Progenitor cell of endocrine pancreas (in vitro differentiated cells): Measurements from ENCODE around the gene TAPT1. TPM values are rescaled to one million over a fixed set of nuclear protein-coding genes. Genes with fewer than 3 reads are reported as not detected.

Experiments used
- DNase-seq: peaks from one replicate; pipeline ENCODE4 v3.0.0; 2021; ENCODE audit warnings: low spot score; ENCODE audit not compliant: unreplicated experiment
- H3K27ac Mint-ChIP-seq: 2 replicates; pipeline ENCODE4 v1.8.0; 2021; ENCODE audit warnings: mild to moderate bottlenecking, moderate library complexity, mixed read lengths
- H3K27me3 Mint-ChIP-seq: 2 replicates; pipeline ENCODE4 v1.8.0; 2021; ENCODE audit warnings: mixed read lengths
- H3K36me3 Mint-ChIP-seq: 2 replicates; pipeline ENCODE4 v1.8.0; 2022; ENCODE audit warnings: mixed read lengths; ENCODE audit not compliant: insufficient read depth
- H3K4me1 Mint-ChIP-seq: 2 replicates; pipeline ENCODE4 v1.8.0; 2021; ENCODE audit warnings: low read depth, mixed read lengths
- H3K4me3 Mint-ChIP-seq: 2 replicates; pipeline ENCODE4 v1.8.0; 2021; ENCODE audit warnings: low read depth, mild to moderate bottlenecking, moderate library complexity, mixed read lengths
- H3K9me3 Mint-ChIP-seq: 2 replicates; pipeline ENCODE4 v1.8.0; 2021; ENCODE audit warnings: low read depth, mixed read lengths
- CTCF ChIP-seq: fragments of 200-600 bp; sonication (generic); IDR thresholded peaks from one replicate; pipeline ENCODE4 v1.5.0; 2021; ENCODE audit warnings: antibody characterized with exemption, mild to moderate bottlenecking; ENCODE audit not compliant: unreplicated experiment
- total RNA-seq: library from RNA; stranded (reverse); gene quantifications from 2 replicates; pipeline ENCODE4 v1.2.1, GENCODE V29; 2021

The TAPT1 gene
- total RNA-seq, 1 donor from 2014 or later, result 29.1 TPM

- no peaks in the 10 kb centered on the region for H3K9me3 Mint-ChIP-seq
- no peak overlapping the region for H3K27ac Mint-ChIP-seq
- H3K4me1 Mint-ChIP-seq, result peaks cover 6% of the 10 kb centered on the region
- H3K27me3 Mint-ChIP-seq, result no peaks in the 10 kb centered on the region
- H3K36me3 Mint-ChIP-seq, result peaks cover 31% of the 10 kb centered on the region
- no peak overlapping the region for H3K4me3 Mint-ChIP-seq
- no peak for DNase-seq
- no peak for TF ChIP-seq CTCF
Observed at GRCh38 chr4:16255730-16256129, 29.5 kb upstream of the TAPT1 start.

- H3K27ac Mint-ChIP-seq, result no peak overlapping the region
- H3K9me3 Mint-ChIP-seq, result no peaks in the 10 kb centered on the region
- H3K27me3 Mint-ChIP-seq, result no peaks in the 10 kb centered on the region
Observed at GRCh38 chr4:16253127-16253960, 27.1 kb upstream of the TAPT1 start.

GRCh38 chr4:16250661-16251365, 24.5 kb upstream of the TAPT1 start:
- no peak overlapping the region for H3K4me3 Mint-ChIP-seq
- no peak overlapping the region for H3K27ac Mint-ChIP-seq
- TF ChIP-seq CTCF, result no peak
- no peaks in the 10 kb centered on the region for H3K27me3 Mint-ChIP-seq
- H3K4me1 Mint-ChIP-seq, result peaks cover 11% of the 10 kb centered on the region
- H3K9me3 Mint-ChIP-seq, result peaks cover 2% of the 10 kb centered on the region
- DNase-seq, result no peak
- peaks cover 27% of the 10 kb centered on the region for H3K36me3 Mint-ChIP-seq

More at GRCh38 chr4:16253127-16253960, 27.1 kb upstream of the TAPT1 start:
- H3K36me3 Mint-ChIP-seq, result peaks cover 33% of the 10 kb centered on the region
- TF ChIP-seq CTCF, result no peak
- H3K4me3 Mint-ChIP-seq, result no peak overlapping the region
- DNase-seq, result no peak
- peaks cover 11% of the 10 kb centered on the region for H3K4me1 Mint-ChIP-seq

GRCh38 chr4:16248605-16249004, 22.3 kb upstream of the TAPT1 start:
- TF ChIP-seq CTCF, result no peak
- peaks cover 2% of the 10 kb centered on the region for H3K9me3 Mint-ChIP-seq
- no peak overlapping the region for H3K4me3 Mint-ChIP-seq
- peaks cover 22% of the 10 kb centered on the region for H3K36me3 Mint-ChIP-seq
- H3K4me1 Mint-ChIP-seq, result peaks cover 20% of the 10 kb centered on the region
- no peak overlapping the region for H3K27ac Mint-ChIP-seq
- H3K27me3 Mint-ChIP-seq, result no peaks in the 10 kb centered on the region
- DNase-seq, result no peak

GRCh38 chr4:16245241-16245640, 19.0 kb upstream of the TAPT1 start:
- no peaks in the 10 kb centered on the region for H3K27me3 Mint-ChIP-seq
- H3K4me1 Mint-ChIP-seq, result peaks cover 11% of the 10 kb centered on the region
- H3K9me3 Mint-ChIP-seq, result peaks cover 2% of the 10 kb centered on the region
- DNase-seq, result no peak
- TF ChIP-seq CTCF, result no peak
- no peak overlapping the region for H3K27ac Mint-ChIP-seq
- peaks cover 25% of the 10 kb centered on the region for H3K36me3 Mint-ChIP-seq
- H3K4me3 Mint-ChIP-seq, result no peak overlapping the region
